Measurements from ENCODE around the gene ZNF277. TPM values are rescaled to one million over a fixed set of nuclear protein-coding genes. Genes with fewer than 3 reads are reported as not detected.

The ZNF277 gene
- total RNA-seq, 4 donors from 2014 or later: 2.2 to 27.6 (median 24.1) TPM

DNA sequence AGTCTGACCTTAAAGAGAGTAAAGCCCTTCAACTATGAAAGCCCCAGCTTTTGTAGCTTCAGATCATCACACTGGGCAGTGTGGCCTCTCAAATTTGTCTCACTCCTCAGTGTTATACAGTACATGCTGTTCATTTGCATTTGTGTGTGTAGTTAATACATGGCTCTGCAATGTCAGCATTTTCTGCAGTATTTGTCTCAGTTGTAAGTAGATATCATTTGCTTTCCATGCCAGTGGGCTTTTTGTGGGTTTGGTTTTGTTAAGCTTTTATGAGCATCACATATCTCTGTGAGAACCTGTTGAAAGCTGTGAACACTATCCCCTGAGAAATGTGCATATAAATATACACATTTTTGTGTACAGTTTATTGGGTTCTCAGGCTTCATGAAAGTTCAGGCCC lies 57.0 kb downstream of the ZNF277 start:
- no peaks in the 10 kb centered on the region for H3K36me3 ChIP-seq
- no peaks in the 10 kb centered on the region for H3K9me3 ChIP-seq
- peaks cover 0 to 31% (median 13%) of the 10 kb centered on the region in 4 donors for H3K4me1 ChIP-seq
- TF ChIP-seq EP300 (IDR thresholded peaks at IDR 0.05; ENCODE audit: low read depth): no peak
- intact Hi-C loops (cut with DNase I; ENCODE audit: low total_unique reads): no loop called here
- DNase-seq: no peak
- in situ Hi-C loops (cut with MboI; ENCODE audit: low pct_ligation_motif_present in 1 of 4, low pct_unique_long_range_greater_than_20kb in 1 of 4, low sequenced_read_pairs in 3 of 4): no loop called here
- no peaks in the 10 kb centered on the region for H3K27me3 ChIP-seq
- no peak overlapping the region for H3K4me3 ChIP-seq
- peak overlapping the region; percentile 37 to 68 (median 57) for H3K27ac ChIP-seq

DNA sequence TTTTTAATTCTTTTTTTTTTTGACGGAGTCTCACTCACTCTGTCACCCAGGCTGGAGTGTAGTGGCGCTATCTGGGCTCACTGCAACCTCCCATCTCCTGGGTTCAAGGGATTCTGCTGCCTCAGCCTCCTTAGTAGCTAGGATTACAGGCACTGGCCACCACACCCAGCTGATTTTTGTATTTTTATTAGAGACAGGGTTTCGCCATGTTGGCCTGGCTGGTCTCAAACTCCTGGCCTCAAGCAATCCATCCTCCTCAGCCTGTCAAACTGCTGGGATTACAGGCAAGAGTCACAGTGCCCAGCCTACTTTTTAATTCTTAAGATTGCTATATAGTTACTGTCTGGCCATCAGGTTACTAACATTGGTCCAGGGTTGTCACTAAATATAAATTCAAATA lies 59.6 kb downstream of the ZNF277 start:
- WGBS, 2 donors (ENCODE audit: low coverage in 1 of 2): 96 to 100% methylated on average over 2 to 3 of the region's 3 CpGs
- no peak for TF ChIP-seq POLR2A (IDR thresholded peaks at IDR 0.05)
- TF ChIP-seq POLR2AphosphoS5 (IDR thresholded peaks at IDR 0.05): no peak
- no peak for TF ChIP-seq EP300 (IDR thresholded peaks at IDR 0.05; ENCODE audit: low read depth)

DNA sequence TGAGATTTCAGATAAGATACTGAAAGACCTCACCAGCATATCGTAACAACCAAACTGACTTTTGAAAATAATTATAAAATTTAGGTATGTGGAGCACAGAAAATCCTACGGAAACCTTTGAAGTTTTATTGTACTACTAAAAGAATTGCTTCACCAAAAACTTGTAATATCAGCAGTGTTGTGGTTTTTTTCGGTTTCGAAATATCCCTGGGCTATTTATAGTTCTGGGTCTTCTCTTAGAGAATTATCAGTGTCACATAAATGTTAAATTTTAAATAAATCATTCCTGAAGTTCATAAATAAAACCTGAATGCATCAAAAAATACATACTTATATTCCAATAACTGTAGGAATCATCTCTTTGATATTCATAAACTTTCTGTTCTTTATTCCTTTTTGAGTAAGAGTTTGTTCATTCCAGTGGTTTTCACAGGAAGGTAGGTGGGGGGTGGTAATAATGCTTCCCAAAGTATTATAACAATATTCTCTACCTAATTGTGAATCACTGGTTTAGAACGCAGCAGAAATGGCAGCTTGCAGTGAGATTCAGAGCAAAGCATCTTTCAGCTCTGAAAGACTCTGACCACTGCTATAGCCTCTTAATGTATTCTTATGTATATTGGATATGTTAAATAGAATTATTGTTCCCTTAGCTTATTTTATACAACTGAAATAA lies 60.2 kb downstream of the ZNF277 start:
- TF ChIP-seq, protein P1, sequence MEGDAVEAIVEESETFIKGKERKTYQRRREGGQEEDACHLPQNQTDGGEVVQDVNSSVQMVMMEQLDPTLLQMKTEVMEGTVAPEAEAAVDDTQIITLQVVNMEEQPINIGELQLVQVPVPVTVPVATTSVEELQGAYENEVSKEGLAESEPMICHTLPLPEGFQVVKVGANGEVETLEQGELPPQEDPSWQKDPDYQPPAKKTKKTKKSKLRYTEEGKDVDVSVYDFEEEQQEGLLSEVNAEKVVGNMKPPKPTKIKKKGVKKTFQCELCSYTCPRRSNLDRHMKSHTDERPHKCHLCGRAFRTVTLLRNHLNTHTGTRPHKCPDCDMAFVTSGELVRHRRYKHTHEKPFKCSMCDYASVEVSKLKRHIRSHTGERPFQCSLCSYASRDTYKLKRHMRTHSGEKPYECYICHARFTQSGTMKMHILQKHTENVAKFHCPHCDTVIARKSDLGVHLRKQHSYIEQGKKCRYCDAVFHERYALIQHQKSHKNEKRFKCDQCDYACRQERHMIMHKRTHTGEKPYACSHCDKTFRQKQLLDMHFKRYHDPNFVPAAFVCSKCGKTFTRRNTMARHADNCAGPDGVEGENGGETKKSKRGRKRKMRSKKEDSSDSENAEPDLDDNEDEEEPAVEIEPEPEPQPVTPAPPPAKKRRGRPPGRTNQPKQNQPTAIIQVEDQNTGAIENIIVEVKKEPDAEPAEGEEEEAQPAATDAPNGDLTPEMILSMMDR (IDR thresholded peaks at IDR 0.05): no peak
- TF ChIP-seq EP300 (IDR thresholded peaks at IDR 0.05; ENCODE audit: low read depth) (no peak), POLR2A (IDR thresholded peaks at IDR 0.05) (no peak), POLR2AphosphoS5 (IDR thresholded peaks at IDR 0.05) (no peak)
- in situ Hi-C loops (cut with MboI; ENCODE audit: low pct_ligation_motif_present in 1 of 4, low pct_unique_long_range_greater_than_20kb in 1 of 4, low sequenced_read_pairs in 3 of 4) (no loop called here), intact Hi-C loops (cut with DNase I; ENCODE audit: low total_unique reads) (no loop called here)
- Histone ChIP-seq H3K27me3 (no peaks in the 10 kb centered on the region), H3K9me3 (no peaks in the 10 kb centered on the region), H3K4me1 (peaks cover 0 to 28% (median 13%) of the 10 kb centered on the region in 4 donors), H3K4me3 (no peak overlapping the region), H3K36me3 (no peaks in the 10 kb centered on the region), H3K27ac (no peak overlapping the region)
- DNase-seq: no peak
- WGBS, 2 donors (ENCODE audit: low coverage in 1 of 2): 72 to 80% methylated on average over 5 of the region's 5 CpGs

More for the DNA sequence above, 59.6 kb downstream of the ZNF277 start:
- Histone ChIP-seq H3K27ac (no peak overlapping the region), H3K4me3 (no peak overlapping the region), H3K36me3 (no peaks in the 10 kb centered on the region), H3K4me1 (peaks cover 0 to 28% (median 13%) of the 10 kb centered on the region in 4 donors), H3K9me3 (no peaks in the 10 kb centered on the region), H3K27me3 (no peaks in the 10 kb centered on the region)
- no peak for DNase-seq
- intact Hi-C loops (cut with DNase I; ENCODE audit: low total_unique reads): no loop called here
- in situ Hi-C loops (cut with MboI; ENCODE audit: low pct_ligation_motif_present in 1 of 4, low pct_unique_long_range_greater_than_20kb in 1 of 4, low sequenced_read_pairs in 3 of 4): no loop called here

DNA sequence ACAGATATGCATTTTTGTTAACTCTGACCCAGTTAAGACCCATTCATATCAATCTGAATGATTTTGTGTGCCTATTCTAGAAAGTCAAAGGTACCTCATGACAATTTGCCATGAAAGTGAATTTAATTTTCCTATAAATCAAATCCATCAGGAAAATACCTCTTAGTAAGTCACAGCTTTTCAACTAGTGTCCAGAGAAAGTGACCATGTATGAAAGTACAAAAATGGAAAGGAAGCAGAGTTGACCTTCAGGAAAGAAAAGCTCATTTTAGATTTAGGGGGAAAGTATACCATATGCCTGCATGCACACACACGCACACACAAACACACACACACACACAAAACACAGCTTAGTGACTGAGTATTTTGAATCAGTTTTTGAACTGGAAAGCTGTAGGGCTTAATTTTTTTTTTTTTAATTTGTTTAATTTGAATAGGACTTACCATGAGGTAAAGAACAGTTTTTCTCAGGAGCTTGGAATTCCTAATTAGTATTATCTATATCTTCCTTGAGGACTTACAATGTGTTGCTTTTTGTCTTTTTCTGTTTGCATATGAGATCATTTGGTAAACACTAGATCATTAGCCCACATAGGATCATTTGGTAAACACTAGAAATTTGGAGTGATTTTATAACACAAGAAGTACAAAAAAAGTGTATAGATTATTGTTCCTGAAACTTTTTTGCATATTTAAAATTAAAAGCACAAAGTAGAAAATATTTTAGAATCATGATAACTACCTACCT lies 61.6 kb downstream of the ZNF277 start:
- H3K27ac ChIP-seq: no peak overlapping the region
- no peaks in the 10 kb centered on the region for H3K9me3 ChIP-seq
- no peak for DNase-seq
- in situ Hi-C loops (cut with MboI; ENCODE audit: low pct_ligation_motif_present in 1 of 4, low pct_unique_long_range_greater_than_20kb in 1 of 4, low sequenced_read_pairs in 3 of 4): no loop called here
- no peaks in the 10 kb centered on the region for H3K27me3 ChIP-seq
- peaks cover 0 to 15% (median 4%) of the 10 kb centered on the region in 4 donors for H3K4me1 ChIP-seq
- no peaks in the 10 kb centered on the region for H3K36me3 ChIP-seq
- WGBS, 2 donors (ENCODE audit: low coverage in 1 of 2): 92 to 100% methylated on average over 1 of the region's 1 CpG
- intact Hi-C loops (cut with DNase I; ENCODE audit: low total_unique reads): no loop called here
- no peak overlapping the region for H3K4me3 ChIP-seq
- TF ChIP-seq EP300 (IDR thresholded peaks at IDR 0.05; ENCODE audit: low read depth) (no peak), POLR2A (IDR thresholded peaks at IDR 0.05) (no peak), POLR2AphosphoS5 (IDR thresholded peaks at IDR 0.05) (no peak)
- TF ChIP-seq, protein P1 (IDR thresholded peaks at IDR 0.05): no peak

DNA sequence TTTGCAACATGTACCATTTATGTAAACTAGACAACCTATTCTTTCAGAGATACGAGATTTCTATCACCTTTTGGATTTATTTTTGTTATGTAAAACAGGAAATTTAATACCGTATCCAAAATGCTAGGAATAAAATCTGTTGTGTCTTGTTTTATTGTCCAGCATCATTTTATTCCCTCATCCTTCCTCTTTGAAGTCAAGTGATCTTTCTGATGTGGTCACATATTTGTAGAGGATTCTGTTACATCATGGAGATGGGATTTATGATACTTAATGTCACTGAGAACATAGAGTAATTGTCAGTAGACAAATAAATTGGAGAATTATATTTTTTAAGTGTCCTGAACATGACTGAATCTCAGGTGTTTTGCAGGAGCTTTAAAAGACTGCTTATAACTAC lies 64.7 kb downstream of the ZNF277 start:
- Histone ChIP-seq H3K27me3 (no peaks in the 10 kb centered on the region), H3K9me3 (no peaks in the 10 kb centered on the region), H3K36me3 (no peaks in the 10 kb centered on the region), H3K4me1 (peaks cover 0 to 6% (median 0%) of the 10 kb centered on the region in 4 donors), H3K4me3 (no peak overlapping the region), H3K27ac (no peak overlapping the region)
- no peak for DNase-seq
- TF ChIP-seq, protein P1 (IDR thresholded peaks at IDR 0.05): no peak
- TF ChIP-seq POLR2AphosphoS5 (IDR thresholded peaks at IDR 0.05) (no peak), POLR2A (IDR thresholded peaks at IDR 0.05) (no peak), EP300 (IDR thresholded peaks at IDR 0.05; ENCODE audit: low read depth) (no peak)
- intact Hi-C loops (cut with DNase I; ENCODE audit: low total_unique reads) (no loop called here), in situ Hi-C loops (cut with MboI; ENCODE audit: low pct_ligation_motif_present in 1 of 4, low pct_unique_long_range_greater_than_20kb in 1 of 4, low sequenced_read_pairs in 3 of 4) (no loop called here)
- WGBS, 2 donors (ENCODE audit: low coverage in 1 of 2): 61 to 83% methylated on average over 2 of the region's 2 CpGs

Data from transverse colon (tissue), 4 donors.